NCI-H1105 treated with DMSO at 0.1 percent for 48 hours (cell line): ENCODE data around the gene PTGS2.
"Not testable (repeated sequence)": the region's sequence is repeated elsewhere in the genome, so short reads cannot be mapped to it uniquely, and the experiment has no call there.

Source experiments
- DNase-seq: peaks from one replicate; lab custom pipeline; 2025; lab: John Stamatoyannopoulos, UW

The PTGS2 gene

GRCh38 chr1:186670297-186671135, 9.7 kb downstream of the PTGS2 start:
- DNase-seq = no peak

GRCh38 chr1:186669784-186670183, 10.4 kb downstream of the PTGS2 start:
- DNase-seq = not testable (repeated sequence)

DNA sequence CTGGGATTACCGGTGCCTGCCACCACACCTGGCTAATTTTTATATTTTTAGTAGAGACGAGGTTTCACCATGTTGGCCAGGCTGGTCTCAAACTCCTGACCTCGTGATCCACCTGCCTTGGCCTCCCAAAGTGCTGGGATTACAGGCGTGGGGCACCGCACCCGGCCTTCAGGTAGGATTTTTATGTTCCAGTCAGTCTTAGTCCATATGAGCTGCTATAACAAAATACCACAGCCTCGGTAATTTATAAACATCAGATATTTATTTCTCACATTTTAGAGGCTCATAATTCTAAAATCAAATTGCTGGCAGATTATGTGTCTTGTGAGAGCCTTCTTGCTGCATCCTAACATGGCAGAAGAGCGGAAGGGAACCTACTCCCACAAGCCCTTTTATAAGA, 16.0 kb downstream of the PTGS2 start:
- DNase-seq = not testable (repeated sequence)

DNA sequence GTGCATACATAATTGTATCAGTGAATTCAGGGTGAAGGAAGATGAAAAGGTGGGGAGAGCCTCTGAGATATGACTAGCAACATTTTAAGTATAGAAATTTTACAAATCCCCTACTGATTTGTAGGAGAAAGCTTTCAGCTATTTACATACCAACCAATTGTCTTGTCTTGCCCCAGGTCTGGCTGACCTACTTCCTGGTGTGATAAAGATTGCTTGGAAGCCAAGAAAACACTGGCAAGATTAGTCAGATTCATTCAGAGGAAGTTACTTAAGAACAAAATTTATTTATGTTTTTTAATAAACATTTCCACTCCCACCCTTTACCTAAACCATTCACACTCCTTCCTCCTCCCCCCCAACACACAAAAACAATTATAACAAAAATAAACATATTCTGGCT, 17.5 kb downstream of the PTGS2 start:
- DNase-seq = no peak

- DNase-seq = no peak
Measured at GRCh38 chr1:186659890-186660341, 20.3 kb downstream of the PTGS2 start.

DNA sequence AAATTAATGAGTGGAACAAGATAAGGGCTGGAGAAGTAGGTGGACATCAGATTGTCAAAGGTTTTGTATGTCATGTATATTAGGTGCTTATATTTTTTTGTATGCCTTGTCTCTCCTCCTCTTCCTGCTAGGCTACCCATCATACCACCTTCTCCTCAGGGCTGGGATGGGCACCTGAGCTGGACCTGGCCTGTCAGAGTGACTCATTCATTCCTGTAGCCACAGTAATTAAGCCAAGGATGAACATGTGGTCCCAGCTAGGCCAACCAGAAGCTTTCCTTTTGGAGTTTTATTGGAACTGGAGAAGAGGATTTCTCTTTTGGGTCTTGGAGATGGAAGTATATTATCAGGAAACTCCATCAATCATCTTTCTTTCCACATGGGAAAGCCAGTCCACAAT, 21.2 kb downstream of the PTGS2 start:
- DNase-seq = no peak

DNA sequence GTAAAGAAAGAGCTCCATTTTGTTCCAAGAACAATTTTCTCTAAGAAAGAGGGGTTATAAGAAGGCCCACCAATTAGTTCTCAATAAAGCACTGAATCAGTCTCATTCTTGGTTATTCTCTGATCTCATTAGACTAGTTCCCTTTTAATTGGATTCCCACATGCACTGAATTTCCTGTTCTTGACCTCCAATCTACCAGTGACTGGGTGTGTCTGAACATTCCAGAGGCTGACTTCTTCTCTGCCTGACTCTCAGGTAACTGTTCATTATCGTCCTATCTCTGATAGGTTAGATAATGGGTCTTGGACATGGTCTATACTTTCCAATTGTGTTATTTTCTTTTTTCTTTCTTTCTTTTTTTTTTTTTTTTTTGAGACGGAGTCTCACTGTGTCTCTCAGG, 22.7 kb downstream of the PTGS2 start:
- DNase-seq = no peak

DNA sequence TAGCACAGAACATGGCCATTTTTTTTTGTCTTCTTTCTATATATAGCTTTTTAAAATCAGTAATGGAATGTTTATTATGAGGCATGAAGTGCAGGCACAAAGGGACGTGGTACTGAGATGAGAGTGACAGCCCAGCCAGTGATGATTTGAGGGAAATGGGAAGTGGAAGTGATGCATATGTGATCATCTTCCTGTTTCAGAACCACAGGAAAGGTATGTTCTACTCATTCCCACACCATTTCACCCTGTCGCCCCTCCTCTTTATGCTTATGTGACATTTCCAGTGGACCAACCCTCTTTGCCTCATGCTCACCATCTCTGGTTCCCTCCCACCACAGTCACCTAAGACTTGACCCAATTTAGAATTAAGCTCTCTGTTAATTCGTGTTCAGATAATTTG, 24.3 kb downstream of the PTGS2 start:
- no peak for DNase-seq

GRCh38 chr1:186654741-186655140, 25.5 kb downstream of the PTGS2 start:
- DNase-seq = no peak

- no peak for DNase-seq
Measured at GRCh38 chr1:186653312-186653711, 26.9 kb downstream of the PTGS2 start.

DNA sequence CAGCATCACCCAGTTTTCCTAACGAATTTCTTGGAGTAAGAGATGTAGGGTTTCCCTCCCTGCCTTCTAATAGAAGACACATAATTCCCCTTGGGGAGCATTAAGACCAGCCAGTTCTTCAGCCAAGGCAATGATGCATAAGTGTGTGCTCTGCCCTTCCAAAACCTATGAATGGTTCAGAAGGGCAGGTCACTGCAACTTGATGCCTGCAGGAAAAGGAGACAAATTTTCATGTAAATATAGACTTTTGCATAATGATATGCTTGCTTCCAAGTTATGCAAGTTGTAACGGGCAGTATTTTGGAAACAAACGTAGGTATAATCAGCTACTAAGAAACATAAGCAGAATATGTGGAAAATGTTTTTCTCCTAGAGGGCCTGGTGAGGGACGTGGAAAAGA, 31.6 kb downstream of the PTGS2 start:
- DNase-seq = no peak

DNA sequence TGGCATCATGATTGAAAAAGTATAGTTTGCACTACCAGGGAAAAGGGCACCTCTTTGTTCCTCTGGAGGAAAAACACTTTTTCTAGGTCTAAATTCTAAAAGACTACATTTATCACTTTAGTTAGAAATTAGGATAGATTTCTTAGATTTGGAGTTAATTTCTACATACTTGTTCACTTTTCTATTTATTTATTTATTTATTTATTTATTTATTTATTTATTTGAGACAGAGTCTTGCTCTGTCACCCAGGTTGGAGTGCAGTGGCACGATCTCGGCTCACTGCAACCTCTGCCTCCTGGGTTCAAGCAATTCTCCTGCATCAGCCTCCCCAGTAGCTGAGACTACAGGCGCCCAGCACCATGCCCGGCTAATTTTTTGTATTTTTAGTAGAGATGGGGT, 32.2 kb downstream of the PTGS2 start:
- not testable (repeated sequence) for DNase-seq

GRCh38 chr1:186643614-186644013, 36.6 kb downstream of the PTGS2 start:
- DNase-seq = no peak

DNA sequence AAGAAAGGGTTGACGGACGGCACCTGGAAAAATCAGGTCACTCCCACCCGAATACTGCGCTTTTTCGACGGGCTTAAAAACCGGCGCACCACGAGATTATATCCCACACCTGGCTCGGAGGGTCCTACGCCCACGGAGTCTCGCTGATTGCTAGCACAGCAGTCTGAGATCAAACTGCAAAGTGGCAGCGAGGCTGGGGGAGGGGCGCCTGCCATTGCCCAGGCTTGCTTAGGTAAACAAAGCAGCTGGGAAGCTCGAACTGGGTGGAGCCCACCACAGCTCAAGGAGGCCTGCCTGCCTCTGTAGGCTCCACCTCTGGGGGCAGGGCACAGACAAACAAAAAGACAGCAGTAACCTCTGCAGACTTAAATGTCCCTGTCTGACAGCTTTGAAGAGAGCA, 42.7 kb downstream of the PTGS2 start:
- DNase-seq = not testable (repeated sequence)

GRCh38 chr1:186636786-186637185, 43.4 kb downstream of the PTGS2 start:
- DNase-seq = no peak

- DNase-seq = no peak
Measured at GRCh38 chr1:186634511-186634910, 45.7 kb downstream of the PTGS2 start.

DNA sequence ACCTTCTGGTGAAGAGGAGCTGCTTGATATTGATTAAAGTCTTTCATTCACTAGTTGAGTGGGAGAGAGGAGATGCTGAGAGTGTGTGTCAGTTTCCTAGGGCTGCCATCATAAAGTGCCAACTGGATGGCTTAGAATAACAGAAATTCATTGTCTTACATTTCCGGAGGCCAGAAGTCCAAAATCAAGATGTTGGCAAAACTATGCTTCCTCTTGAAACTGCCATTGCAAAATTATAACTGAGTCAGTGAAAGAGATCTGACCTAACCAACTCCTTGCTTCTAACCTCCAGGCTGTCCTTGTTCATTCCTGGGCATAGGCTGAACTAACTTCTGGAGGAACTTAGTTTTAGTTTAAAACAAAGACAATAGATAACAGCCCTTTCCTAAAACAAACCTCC, 47.1 kb downstream of the PTGS2 start:
- no peak for DNase-seq

DNA sequence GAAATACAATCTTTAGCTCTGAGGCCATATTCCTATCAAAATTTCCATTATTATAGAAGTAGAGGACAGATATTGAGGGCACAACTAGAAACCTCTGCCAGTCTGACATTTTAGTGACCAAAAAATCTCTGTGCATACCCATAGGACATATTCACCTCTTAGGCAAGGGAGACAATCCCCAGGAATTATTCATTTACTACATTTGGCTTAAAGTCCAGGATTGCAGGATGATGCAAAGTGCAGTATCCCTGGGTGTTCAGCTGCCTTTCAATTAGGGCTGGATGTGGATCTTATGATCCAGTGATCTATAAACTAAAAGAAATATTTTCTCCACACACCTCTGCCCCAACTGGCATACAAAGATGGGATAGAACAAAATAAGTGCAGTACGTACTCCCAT, 50.9 kb downstream of the PTGS2 start:
- DNase-seq = no peak

DNA sequence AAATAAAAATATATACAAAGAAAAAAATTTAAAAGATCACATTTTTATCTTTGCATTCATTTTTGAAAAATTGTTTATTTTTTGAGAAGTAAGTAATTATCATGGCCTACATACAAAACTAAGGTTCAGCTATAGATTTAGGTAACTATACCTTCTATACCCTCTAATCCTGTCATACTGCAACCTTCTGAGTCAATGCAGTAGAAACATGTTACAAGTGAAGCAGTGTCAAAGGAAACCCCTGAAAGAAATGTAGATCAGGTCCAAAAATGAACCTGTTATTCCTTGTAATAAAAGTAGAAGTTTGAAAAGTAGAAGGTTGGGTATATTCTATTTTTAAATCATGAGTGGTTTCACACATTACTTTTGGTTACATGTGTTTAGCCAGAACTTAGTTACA, 51.3 kb downstream of the PTGS2 start:
- DNase-seq = no peak

DNA sequence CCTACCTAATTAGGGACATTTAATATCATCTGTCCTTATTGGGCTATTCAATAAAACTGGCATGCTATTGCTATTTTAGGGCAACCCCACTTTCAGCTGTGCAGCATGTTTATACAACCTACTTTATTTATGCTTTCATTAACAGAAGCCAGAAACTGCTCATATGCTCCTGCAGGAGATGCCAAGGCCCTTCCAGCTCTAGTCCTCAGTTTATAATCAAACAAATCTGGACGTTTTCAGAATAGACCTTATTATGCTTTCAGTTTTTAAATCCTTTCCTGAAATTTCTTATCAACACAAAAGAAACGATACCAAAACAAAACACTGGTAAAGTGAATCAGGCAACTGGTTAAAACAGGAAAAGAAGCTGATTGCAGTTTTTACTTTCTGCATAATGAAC, 53.2 kb downstream of the PTGS2 start:
- no peak for DNase-seq

DNA sequence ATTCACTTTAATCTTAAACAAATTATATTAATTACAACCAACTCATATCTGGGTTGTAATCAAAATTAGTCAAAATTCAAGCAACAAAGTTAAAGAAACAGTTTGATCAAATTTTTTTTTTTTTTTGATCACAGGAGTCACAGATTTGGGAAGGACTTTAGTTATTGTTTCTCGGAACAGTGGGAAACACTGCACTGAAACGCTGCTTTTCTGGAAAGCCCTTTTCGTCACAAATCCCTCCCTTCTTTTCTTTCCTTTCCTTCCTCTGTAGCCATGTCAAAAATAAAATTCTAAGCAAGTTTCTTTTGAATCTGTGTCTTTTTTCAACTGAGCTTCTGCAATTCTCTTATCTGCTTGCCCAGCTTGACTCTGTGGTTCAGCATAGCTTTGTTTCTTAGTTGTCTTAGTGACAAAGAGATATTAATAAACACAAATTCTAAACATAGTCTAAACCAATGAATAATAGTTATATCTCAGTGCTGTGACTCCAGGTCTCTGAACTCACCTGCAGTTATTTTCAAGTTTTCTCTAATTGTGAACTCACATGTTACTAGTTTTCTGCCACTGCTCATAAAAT, 53.8 kb downstream of the PTGS2 start:
- DNase-seq = no peak

DNA sequence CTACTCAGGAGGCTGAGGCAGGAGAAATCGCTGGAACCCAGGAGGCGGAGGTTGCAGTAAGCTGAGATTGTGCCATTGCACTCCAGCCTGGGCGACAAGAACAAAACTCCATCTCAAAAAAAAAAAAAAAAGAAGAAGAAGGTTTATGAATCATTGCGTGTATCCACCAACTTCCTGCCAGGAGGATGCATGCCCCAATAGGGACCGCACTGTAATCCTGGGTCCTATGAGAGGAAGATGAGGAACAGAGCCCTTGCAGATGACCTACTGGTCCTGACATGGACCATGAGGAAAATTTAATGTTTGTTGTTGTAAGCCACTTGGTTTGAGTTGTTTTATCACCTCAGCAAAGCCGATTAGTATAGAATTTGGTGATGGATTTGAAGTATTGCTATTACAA, 56.7 kb downstream of the PTGS2 start:
- no peak for DNase-seq
